HepG2 (cell line): ENCODE data around the gene SLX4. TPM values are rescaled to one million over a fixed set of nuclear protein-coding genes. Genes with fewer than 3 reads are reported as not detected.

Source experiments
- CHCHD3 ChIP-seq: sonication (generic); formaldehyde crosslinking; IDR thresholded peaks from 2 replicates; pipeline ENCODE4 v1.8.0; 2022; ENCODE audit warnings: mild to moderate bottlenecking, missing genetic modification reagents, moderate library complexity
- GZF1 ChIP-seq: sonication (generic); formaldehyde crosslinking; IDR thresholded peaks from 2 replicates; pipeline ENCODE4 v1.5.1; 2020; ENCODE audit warnings: mild to moderate bottlenecking, missing genetic modification reagents
- HIVEP1 ChIP-seq: sonication (generic); formaldehyde crosslinking; IDR thresholded peaks from 2 replicates; pipeline ENCODE4 v1.4.0; 2020; ENCODE audit warnings: mild to moderate bottlenecking, missing genetic modification reagents
- JDP2 ChIP-seq: sonication (generic); formaldehyde crosslinking; IDR thresholded peaks from 2 replicates; pipeline ENCODE4 v1.8.1; 2022; ENCODE audit warnings: missing genetic modification reagents, borderline replicate concordance
- SOX13 ChIP-seq, 3 experiments: fragments of 450-650 bp in 1 of 3; sonication (generic) in 1 of 3; formaldehyde crosslinking in 1 of 3; IDR thresholded peaks in 2 of 3; conservative IDR thresholded peaks in 1 of 3; 2 replicates each; pipeline versions ENCODE4 v1.5.0 to v1.6.1; 2016 to 2020; ENCODE audit warnings: antibody characterized with exemption in 1 of 3, mild to moderate bottlenecking in 1 of 3, missing compliant biosample characterization in 1 of 3, missing genetic modification reagents in 1 of 3, moderate library complexity in 1 of 3
- TBL1XR1 ChIP-seq: fragments of 150-350 bp; IDR thresholded peaks from 2 replicates; pipeline ENCODE4 v1.6.1; 2014; ENCODE audit warnings: borderline replicate concordance, low read length; ENCODE audit not compliant: partially characterized antibody
- TCF12 ChIP-seq, 2 experiments: fragments of 450-650 bp in 1 of 2; sonication (generic) in 1 of 2; formaldehyde crosslinking in 1 of 2; IDR thresholded peaks; 2 replicates each; pipeline versions ENCODE4 v1.6.1 to v1.8.0; 2017 to 2022; ENCODE audit warnings: antibody characterized with exemption in 1 of 2, mild to moderate bottlenecking in 1 of 2, missing genetic modification reagents in 1 of 2, moderate library complexity in 1 of 2
- ZMAT3 ChIP-seq: sonication (generic); formaldehyde crosslinking; conservative IDR thresholded peaks from 2 replicates; pipeline ENCODE4 v1.7.0; 2021; ENCODE audit warnings: missing genetic modification reagents
- ZNF160 ChIP-seq: sonication (generic); formaldehyde crosslinking; IDR thresholded peaks from 2 replicates; pipeline ENCODE4 v1.8.0; 2022; ENCODE audit warnings: mild to moderate bottlenecking, inconsistent platforms, missing genetic modification reagents
- ZNF253 ChIP-seq: sonication (generic); formaldehyde crosslinking; IDR thresholded peaks from 2 replicates; pipeline ENCODE4 v1.8.0; 2022; ENCODE audit warnings: mild to moderate bottlenecking, missing genetic modification reagents, borderline replicate concordance
- ZNF674 ChIP-seq: sonication (generic); formaldehyde crosslinking; IDR thresholded peaks from 2 replicates; pipeline ENCODE4 v1.5.0; 2020; ENCODE audit warnings: low read depth, mild to moderate bottlenecking, missing genetic modification reagents
- ZNF709 ChIP-seq: sonication (generic); formaldehyde crosslinking; IDR thresholded peaks from 2 replicates; pipeline ENCODE4 v1.5.0; 2020; ENCODE audit warnings: mild to moderate bottlenecking, missing genetic modification reagents
- polyA plus RNA-seq, 8 experiments: library from polyadenylated mRNA; depleted of rRNA in 3 of 8; stranded (reverse) in 7 of 8; unstranded in 1 of 8; fragments of >200 nt; fragmentation: Illumina TruSeq in 4 of 8; extraction: Trizol in 4 of 8; gene quantifications; 2 replicates each; pipeline versions ENCODE4 v1.2.1 to v1.2.3, GENCODE V29; 2011 to 2016; ENCODE audit warnings: low read depth in 4 of 8, missing spikeins in 1 of 8, mixed read lengths in 1 of 8; ENCODE audit not compliant: insufficient read depth in 1 of 8
- total RNA-seq, 5 experiments: library from RNA; depleted of rRNA; stranded (reverse); fragments of >200 nt; fragmentation: Illumina TruSeq; extraction: Trizol; gene quantifications; 2 replicates each; pipeline ENCODE4 v1.2.3, GENCODE V29; 2016; ENCODE audit warnings: low read depth in 1 of 5
- TF ChIP-seq, protein P1 (sequence below): sonication (generic); formaldehyde crosslinking; IDR thresholded peaks from 2 replicates; pipeline ENCODE4 v1.4.0; 2020; ENCODE audit warnings: mild to moderate bottlenecking, missing genetic modification reagents
- TF ChIP-seq, protein P2 (sequence below): sonication (generic); formaldehyde crosslinking; IDR thresholded peaks from 2 replicates; pipeline ENCODE4 v1.4.0; 2020; ENCODE audit warnings: missing genetic modification reagents

SLX4 gene
- total and polyA plus RNA-seq, 2 of the 13 experiments (the other 11 are each of a cell fraction or from before 2014, with no cell fraction given) = 1.1 to 3.6 TPM

DNA sequence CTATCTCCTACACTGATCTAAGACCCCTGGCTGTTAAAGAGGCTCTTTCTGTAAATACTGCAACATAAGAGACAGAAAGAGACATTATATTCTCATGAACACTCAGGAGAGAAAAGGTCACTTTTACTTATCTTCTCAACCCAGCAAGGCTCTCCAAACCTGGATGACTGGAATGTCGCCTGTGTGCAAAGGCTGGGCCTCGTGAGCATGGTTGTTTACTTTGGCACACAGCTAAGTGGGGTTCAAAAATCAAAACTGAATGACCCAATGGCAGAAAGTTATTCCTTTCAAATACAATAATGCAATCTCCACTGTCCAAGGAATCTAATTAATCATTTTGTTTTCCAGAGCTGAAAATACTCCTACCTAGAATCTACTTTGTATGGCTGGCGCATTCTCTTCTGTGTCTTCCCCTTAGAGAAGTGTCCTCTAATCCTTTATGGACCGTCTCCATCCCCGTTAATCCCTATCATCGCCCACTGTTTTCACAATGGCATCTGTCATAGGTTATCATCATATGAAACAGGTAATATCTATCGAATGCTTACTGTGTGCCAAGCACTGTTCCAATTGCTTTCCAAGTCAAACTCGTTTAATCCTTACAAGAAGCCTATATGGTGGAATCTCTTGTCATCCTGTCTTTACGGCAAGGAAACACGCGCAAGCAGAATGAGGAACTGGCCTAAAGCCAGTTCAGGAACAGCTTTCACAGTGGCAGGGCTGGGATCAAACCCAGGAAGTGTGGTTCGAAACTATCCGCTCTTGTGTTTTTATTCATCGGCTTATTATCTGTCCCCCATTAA lies 1.3 kb downstream of the SLX4 start (continued):
- TF ChIP-seq ZNF674 (CRISPR knock-in tag) (no peak), TCF12 (IDR thresholded peaks at IDR 0.05) (no peak), TCF12 (CRISPR knock-in tag; IDR thresholded peaks at IDR 0.05) (no peak), SOX13 (IDR thresholded peaks at IDR 0.05) (no peak), SOX13 (CRISPR knock-in tag; conservative IDR thresholded peaks at IDR 0.05 in 1 of 2, IDR thresholded peaks at IDR 0.05 in 1 of 2) (no peak; a peak in 1 of 4 replicates), GZF1 (CRISPR knock-in tag) (no peak), ZNF253 (CRISPR knock-in tag) (no peak), HIVEP1 (CRISPR knock-in tag) (no peak), ZMAT3 (no peak), TBL1XR1 (no peak), JDP2 (no peak), CHCHD3 (CRISPR knock-in tag) (no peak), ZNF160 (no peak), ZNF709 (no peak)
- TF ChIP-seq, protein P1, sequence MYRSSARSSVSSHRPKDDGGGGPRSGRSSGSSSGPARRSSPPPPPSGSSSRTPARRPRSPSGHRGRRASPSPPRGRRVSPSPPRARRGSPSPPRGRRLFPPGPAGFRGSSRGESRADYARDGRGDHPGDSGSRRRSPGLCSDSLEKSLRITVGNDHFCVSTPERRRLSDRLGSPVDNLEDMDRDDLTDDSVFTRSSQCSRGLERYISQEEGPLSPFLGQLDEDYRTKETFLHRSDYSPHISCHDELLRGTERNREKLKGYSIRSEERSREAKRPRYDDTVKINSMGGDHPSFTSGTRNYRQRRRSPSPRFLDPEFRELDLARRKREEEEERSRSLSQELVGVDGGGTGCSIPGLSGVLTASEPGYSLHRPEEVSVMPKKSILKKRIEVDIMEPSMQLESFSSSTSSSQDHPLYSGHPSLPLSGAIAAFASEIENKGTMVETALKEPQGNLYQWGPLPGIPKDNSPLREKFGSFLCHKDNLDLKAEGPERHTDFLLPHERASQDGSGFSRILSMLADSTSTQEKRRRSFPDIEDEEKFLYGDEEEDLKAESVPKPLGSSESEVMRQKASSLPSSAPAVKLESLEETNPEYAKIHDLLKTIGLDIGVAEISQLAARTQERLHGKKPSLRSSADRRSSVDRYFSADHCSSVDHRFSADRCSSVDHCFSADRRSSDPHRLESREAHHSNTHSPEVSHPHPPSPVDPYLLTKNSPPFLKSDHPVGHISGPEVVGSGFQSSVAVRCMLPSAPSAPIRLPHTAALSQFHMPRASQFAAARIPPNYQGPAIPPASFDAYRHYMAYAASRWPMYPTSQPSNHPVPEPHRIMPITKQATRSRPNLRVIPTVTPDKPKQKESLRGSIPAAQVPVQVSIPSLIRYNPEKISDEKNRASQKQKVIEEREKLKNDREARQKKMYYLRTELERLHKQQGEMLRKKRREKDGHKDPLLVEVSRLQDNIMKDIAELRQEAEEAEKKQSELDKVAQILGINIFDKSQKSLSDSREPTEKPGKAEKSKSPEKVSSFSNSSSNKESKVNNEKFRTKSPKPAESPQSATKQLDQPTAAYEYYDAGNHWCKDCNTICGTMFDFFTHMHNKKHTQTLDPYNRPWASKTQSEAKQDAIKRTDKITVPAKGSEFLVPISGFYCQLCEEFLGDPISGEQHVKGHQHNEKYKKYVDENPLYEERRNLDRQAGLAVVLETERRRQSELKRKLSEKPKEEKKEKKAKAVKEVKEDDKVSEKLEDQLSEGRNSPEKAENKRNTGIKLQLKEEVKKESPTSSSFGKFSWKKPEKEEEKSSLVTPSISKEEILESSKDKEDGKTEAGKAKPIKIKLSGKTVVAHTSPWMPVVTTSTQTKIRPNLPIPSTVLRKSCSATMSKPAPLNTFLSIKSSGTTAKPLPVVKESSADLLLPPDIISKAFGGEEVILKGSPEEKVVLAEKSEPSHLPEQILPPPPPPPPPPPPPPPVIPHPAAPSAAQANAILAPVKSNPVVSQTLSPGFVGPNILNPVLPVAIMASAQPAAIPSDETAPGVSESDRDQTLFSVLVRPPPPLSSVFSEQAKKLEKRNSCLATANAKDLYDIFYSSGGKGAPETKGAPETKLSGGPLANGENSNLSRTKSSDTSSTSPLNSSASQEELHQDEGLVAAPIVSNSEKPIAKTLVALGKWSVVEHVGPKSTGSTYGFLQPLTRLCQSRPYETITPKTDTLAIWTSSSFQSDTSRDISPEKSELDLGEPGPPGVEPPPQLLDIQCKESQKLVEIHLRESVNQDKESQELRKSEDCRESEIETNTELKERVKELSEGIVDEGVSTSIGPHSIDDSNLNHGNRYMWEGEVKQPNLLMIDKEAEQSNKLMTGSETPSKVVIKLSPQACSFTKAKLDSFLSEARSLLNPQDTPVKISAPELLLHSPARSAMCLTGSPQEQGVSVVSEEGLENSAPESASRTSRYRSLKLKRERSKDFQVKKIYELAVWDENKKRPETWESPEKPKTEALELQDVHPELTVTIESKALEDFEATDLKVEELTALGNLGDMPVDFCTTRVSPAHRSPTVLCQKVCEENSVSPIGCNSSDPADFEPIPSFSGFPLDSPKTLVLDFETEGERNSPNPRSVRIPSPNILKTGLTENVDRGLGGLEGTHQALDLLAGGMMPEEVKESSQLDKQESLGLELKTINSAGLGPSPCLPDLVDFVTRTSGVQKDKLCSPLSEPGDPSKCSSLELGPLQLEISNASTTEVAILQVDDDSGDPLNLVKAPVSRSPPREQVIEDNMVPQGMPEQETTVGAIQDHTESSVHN = no peak
- TF ChIP-seq, protein P2, sequence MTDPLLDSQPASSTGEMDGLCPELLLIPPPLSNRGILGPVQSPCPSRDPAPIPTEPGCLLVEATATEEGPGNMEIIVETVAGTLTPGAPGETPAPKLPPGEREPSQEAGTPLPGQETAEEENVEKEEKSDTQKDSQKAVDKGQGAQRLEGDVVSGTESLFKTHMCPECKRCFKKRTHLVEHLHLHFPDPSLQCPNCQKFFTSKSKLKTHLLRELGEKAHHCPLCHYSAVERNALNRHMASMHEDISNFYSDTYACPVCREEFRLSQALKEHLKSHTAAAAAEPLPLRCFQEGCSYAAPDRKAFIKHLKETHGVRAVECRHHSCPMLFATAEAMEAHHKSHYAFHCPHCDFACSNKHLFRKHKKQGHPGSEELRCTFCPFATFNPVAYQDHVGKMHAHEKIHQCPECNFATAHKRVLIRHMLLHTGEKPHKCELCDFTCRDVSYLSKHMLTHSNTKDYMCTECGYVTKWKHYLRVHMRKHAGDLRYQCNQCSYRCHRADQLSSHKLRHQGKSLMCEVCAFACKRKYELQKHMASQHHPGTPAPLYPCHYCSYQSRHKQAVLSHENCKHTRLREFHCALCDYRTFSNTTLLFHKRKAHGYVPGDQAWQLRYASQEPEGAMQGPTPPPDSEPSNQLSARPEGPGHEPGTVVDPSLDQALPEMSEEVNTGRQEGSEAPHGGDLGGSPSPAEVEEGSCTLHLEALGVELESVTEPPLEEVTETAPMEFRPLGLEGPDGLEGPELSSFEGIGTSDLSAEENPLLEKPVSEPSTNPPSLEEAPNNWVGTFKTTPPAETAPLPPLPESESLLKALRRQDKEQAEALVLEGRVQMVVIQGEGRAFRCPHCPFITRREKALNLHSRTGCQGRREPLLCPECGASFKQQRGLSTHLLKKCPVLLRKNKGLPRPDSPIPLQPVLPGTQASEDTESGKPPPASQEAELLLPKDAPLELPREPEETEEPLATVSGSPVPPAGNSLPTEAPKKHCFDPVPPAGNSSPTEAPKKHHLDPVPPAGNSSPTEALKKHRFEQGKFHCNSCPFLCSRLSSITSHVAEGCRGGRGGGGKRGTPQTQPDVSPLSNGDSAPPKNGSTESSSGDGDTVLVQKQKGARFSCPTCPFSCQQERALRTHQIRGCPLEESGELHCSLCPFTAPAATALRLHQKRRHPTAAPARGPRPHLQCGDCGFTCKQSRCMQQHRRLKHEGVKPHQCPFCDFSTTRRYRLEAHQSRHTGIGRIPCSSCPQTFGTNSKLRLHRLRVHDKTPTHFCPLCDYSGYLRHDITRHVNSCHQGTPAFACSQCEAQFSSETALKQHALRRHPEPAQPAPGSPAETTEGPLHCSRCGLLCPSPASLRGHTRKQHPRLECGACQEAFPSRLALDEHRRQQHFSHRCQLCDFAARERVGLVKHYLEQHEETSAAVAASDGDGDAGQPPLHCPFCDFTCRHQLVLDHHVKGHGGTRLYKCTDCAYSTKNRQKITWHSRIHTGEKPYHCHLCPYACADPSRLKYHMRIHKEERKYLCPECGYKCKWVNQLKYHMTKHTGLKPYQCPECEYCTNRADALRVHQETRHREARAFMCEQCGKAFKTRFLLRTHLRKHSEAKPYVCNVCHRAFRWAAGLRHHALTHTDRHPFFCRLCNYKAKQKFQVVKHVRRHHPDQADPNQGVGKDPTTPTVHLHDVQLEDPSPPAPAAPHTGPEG (CRISPR knock-in tag) = no peak
